NCI-H82 (cell line): ENCODE results near the gene TRIM14.
"Not testable (repeated sequence)": the region's sequence is repeated elsewhere in the genome, so short reads cannot be mapped to it uniquely, and the experiment has no call there.

Experiments
- DNase-seq: peaks from one replicate; lab custom pipeline; 2025; lab: John Stamatoyannopoulos, UW

Gene TRIM14

DNA sequence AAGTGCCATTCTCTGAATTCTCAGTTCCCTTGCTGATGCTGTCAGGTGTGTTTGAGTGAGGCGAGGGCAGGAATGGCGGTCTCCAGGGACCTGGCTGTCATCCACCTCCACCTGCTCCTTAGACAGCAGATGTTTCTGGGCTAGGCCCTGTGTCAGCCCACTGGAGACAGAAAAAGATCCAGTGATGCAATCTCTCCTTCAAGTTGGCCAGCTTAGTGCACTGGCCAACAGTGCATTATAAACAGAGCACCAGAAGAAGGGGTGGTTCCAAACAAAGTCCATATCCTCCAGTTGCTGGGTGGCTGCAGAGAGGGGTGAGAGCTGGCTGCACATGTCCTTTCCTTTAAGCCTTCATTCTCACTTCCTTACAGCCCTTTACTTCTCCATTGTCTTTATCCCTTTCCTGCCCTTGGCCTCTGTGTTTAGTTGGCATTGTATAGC is 35.9 kb downstream of the TRIM14 start:
- no peak for DNase-seq

DNA sequence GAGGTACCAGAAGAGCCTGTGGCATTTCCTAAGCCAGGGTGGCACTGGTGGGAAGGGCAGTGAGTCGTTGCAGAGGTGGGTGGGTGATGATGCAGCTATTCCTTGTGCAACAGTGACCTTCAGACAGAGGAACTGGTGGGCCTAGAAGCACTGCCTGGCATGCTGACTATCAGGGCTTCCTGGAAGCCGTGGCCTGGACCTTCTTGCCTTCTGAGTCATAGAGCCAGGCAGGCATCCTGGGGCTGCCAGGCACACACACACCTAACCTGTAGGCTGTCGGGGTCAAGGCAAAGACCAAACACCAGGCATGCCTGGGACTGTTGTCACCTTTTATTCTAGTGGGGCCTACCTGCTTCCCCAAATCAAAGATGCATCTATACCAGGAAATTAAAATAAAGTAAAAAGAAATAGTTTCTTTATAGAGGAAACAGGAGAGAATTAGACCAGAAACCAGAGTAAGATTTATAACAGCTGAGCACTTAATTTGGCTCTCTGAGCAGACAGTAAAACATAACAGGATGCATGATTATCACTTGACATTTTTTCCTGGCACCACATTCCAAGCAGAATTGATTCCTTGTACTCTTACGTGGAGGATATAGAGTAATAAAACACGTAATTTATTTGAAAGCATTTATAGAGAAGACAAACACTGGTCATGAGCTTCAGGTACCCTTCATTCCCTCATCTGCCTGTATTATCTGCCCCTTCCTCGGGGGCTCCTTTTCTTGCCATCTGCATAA is 37.4 kb downstream of the TRIM14 start:
- DNase-seq = no peak

- DNase-seq = no peak
These were observed 38.2 kb downstream of the TRIM14 start for GRCh38 chr9:98080780-98081179.

DNA sequence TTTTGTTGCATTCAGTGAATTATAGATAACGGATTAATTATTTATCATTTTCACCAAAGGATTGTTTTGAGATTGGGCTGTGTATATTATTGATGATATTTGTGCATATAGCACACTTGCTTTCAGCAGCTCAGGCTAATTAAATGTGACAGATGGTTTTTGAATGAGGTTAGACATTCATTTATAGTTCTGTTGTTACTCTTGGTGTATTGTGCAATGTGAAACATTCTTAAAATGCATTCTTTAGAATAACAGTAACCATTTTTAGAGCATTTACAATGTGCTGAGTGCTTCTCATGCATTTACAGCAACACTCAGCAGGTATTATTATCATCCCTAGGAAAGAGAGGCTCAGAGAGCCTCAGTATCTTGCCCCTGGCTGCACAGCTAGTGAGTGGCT is 38.7 kb downstream of the TRIM14 start:
- no peak for DNase-seq

DNA sequence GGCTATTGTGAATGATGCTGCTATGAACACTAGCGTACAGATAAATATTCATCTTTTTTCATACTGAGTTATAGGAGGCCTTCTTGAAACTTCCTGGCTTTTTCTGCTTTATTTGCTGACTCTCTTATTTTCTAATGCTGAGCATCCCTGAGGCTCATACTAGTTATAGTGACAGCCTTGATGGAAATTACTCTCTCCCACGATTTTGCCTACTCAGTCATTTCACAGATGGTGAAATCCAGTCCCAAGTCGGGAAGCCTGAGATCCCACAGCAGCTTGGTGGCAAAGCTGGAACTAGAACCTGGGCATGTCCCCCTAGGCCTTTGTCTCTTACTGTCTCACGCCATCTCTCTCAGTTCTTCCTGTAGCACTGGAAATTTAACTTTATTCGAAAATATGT is 40.1 kb downstream of the TRIM14 start:
- DNase-seq = no peak

DNA sequence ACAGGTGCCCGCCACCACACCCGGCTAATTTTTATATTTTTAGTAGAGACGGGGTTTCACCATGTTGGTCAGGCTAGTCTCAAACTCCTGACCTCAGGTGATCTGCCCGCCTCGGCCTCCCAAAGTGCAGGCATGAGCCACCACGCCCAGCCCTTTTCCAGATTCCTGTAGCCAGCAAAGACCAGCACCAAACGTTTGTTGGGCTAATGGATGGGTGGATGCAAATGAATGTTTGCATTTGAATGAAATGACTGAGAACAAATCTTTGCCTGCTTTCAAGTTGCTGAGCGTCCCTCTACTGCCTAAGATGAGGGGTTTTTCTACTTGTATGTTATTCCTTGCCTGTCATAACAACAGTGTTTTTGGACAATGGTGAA is 42.5 kb downstream of the TRIM14 start:
- DNase-seq = not testable (repeated sequence)

- peak; percentile 31 for DNase-seq
These were observed 43.7 kb downstream of the TRIM14 start for GRCh38 chr9:98075332-98075805.

DNA sequence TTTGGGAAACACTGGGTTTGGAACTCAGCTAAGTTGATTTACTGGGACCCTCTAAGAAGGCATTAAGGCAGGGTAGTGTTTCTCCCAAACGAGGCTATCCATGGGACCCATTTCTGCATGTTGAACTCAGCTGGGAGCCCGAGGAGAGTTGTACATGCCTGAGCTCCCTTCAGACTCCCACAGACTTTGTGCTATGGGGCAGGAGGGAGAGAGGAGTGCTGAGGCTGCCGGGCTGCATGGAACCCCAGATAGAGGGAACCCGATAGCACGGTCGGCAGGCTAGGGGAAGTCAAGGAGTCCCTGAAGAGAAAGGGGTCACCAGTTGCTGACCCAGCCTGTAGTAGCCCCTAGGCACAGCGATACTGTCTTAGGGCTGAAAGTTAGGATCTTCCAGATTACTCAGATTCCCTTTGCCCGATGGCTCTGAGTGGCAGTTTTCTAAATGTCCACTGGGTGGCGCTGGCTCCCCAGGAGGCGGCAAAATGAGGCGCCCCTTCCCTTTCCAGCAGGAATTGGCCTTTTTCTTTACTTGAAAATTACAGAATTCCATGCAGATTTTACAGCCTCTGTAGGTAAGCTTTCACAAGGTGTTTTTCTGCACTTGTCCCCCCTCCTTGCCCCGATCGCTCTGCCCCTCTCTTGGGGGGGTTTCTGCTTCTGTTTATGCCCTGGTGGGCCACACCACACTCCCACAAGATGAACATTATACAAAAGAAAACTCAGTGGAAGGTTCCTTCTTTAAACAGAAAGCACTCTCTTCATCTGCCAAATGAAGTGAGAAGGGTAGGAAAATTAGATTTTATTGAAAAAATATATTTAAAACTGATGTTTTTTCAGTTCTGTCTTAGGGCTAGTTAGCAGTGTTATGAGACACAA is 44.7 kb downstream of the TRIM14 start:
- DNase-seq = peak; percentile 61

DNA sequence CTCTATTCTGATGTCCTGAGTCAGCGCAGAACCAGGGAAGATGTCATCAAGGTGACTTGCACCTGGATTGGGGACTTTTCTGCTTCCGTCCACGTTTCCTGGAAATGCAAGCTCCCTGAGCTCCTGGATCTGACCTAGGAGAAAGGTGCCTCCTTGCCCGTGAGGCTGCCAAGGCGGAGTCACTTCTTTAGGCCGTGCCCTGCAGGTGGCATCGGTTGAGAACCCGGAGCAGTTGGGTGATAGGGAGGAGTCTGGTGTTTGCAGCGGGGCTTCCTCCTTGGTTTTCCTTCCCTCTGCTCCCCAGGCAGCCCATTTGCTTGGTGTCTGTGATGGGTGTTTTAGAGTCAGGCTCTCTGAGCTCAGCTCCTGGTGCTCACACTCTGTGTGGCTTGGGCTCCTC is 47.3 kb downstream of the TRIM14 start:
- DNase-seq = no peak

DNA sequence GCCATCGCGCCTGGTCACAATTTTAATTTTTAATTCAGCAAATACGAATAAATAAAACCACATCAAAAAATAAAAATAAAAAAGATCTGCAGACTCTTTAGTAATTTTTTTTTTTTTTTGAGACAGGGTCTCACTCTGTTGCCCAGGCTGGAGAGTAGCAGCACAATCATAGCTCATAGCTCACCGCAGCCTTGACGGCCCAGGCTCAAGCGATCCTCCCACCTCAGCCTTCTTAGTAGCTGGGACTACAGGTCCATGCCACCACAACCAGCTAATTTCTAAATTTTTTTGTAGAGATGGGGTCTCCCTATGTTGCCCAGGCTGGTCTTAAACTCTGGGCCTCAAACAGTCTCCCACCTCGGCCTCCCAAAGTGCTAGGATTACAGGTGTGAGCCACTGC is 48.3 kb downstream of the TRIM14 start:
- no peak for DNase-seq

DNA sequence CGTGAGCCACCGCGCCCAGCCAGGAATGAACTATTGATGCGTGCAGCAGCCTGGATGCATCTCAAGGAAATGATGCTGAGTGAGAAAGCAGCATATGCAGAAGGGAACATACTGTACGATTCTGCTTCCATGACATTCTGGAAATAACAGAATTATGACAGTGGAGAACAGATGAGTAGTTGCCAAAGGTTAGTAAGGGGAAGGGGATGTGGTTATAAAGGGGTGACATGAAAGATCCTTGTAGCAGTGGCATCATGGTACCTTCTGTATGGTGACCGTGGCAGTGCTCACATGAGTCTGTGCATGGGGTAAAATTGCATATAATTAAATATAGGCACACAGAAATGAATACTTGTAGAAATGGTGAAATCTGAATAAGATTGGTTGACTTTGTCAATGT is 49.5 kb downstream of the TRIM14 start:
- no peak for DNase-seq

DNA sequence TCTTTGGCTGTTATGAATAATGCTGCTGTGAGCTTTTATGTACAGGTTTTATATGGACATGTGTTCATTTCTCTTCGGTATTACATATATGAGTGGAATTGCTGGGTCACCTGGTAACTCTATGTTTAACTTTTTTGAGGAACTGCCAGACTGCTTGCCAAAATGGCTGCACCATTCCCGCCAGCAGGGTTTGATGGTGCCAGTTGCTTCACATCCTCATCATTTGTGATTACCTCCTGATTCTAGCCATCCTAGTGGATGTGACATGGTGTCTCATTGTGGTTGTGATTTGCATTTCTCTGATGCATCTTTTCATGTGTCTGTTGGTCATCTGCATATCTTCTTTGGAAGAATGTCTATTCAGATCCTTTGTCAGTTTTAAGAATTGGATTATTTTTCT is 51.8 kb downstream of the TRIM14 start:
- no peak for DNase-seq

- DNase-seq = no peak
These were observed 52.8 kb downstream of the TRIM14 start for GRCh38 chr9:98066235-98066634.

- DNase-seq = no peak
These were observed 54.2 kb downstream of the TRIM14 start for GRCh38 chr9:98064623-98065392.

DNA sequence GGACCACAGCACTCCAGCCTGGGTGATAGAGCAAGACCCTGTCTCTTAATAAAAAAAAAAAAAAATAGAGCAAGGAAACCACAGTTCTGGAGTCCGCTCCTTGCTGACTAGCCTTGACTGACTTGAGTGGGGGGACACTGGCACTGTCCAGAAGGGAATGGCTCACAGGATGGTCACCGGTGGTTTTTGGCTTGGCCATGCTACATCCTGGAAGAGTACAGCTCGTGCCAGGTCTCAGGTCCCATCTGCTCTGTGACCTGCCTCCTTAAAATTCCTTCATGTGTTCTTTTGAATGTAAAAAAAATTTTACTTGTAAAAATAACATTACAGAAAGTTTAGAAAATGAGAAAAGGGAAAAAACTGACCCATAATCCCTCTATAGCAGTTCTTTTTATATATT is 56.9 kb downstream of the TRIM14 start:
- no peak for DNase-seq

DNA sequence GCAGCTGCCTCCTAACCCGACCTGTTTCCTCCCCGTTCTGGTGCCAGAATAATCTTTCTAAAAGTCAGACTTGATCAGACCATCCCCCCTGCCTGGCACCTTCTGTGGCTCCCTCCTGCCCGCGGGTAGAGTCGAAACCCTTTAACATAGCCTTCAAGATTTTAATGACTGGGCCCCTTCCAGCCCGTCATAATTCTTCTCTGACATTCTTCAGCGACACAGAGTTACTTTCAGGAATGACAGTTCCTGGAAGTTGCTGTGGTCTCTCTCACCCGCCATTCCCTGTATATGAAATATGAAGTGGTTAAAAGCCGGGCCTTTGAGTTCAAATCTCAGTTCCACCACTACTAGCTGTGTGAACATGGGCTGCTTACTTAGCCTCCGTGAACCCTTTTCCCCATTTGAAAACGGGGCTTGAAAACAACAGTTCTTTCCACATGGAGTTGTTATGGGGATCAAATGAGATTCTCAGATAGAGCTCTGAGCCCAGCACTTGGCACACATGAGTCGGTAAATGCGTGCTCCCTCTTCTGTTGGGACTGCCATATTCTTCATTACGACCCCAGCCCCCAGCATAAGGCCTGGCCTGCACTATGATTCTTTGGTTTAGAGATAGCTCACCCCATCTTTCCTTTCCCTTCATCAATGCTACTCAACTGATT is 61.8 kb downstream of the TRIM14 start:
- peak; percentile 26 for DNase-seq

DNA sequence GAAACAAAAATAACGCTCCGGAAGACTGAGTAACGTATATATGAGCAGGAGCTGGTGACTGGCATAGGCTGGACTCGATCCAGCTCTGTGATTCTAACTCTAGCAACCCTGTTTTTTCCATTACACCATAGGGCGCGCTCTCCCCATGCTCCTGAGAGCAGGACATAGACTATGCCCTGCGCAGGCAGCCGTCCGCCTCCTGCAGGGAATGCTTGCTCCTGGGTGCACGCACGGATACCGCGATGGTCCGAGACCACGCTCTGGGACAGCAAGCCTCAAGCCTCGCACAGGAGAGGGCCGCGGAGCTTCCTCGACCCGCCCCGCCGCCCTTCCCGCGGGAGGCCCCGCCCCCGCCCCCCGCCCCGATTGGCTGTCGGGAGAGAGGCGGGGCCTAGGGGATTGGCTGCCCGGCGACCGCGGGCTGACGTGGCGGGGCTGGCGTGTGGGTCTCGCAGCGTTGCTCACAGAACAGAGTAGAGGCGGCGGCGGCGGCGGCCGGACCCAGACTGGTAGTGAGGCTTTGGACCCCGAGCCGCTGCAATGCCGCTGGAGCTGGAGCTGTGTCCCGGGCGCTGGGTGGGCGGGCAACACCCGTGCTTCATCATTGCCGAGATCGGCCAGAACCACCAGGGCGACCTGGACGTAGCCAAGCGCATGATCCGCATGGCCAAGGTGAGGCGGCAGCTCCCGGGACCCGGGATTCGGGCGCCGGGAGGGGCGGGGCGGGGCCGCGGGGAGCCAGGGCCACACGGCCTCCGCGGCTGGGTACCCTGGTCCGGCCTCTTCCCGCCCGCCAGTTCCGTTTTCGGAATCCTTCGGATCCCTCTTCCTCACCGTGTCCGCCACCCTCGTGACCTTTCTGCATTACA is 62.5 kb downstream of the TRIM14 start, which contains the start of gene NANS:
Gene NANS (plus strand): TSS at position 464 of the 869 bp plus-strand sequence. CDS start 77 bp downstream, at position 541.
- DNase-seq = peak; percentile 94

GRCh38 chr9:98054376-98054951 is 64.6 kb downstream of the TRIM14 start:
- no peak for DNase-seq

GRCh38 chr9:98050351-98050750 is 68.7 kb downstream of the TRIM14 start:
- DNase-seq = no peak
